RCC 7860 (cell line): Measurements from ENCODE around the gene PTK7.
"Not testable (repeated sequence)": the region's sequence is repeated elsewhere in the genome, so short reads cannot be mapped to it uniquely, and the experiment has no call there.

Source experiments
- DNase-seq: peaks from one replicate; pipeline ENCODE4 v3.0.0-alpha.2; 2015; ENCODE audit warnings: low spot score
- FAIRE-seq: peaks from 2 replicates; lab custom pipeline; 2012; peaks lifted over from hg19 to GRCh38; lab: Jason Lieb, UNC

The PTK7 gene

GRCh38 chr6:43113431-43114260, 37.5 kb downstream of the PTK7 start:
- FAIRE-seq (no peak), DNase-seq (no peak)

DNA sequence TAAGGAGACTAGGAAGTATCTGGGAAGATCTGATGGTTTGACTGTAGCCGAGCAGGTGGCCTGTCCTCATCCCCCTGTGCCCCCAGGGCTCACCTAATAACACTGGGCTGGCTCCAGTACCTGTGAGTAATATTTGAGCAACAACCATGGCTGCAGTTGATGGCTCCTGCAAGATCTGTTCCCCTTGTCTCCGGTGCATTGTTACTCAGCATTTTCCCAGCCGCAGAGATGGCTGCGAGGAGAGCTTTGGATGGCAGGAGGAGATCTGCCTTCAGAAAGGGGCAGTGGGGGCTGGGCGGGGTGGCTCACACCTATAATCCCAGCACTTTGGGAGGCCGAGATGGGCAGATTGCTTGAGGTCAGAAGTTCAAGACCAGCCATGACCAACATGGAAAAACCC, 39.3 kb downstream of the PTK7 start:
- no peak for DNase-seq

DNA sequence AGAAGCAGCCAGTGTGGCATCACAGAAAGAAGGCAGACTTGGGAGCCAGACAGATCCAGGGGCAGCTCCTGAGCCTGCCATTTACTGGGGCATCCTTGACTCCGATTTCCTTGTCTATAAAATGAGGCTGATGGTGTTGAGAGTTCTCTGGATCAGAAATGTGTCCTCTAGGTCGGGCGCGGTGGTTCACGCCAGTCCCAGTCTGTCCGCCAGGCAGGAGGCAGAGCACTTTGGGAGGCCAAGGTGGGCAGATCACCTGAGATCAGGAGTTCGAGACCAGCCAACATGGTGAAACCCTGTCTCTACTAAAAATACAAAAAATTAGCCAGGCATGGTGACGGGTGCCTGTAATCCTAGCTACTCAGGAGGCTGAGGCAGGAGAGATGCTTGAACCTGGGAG, 41.4 kb downstream of the PTK7 start:
- not testable (repeated sequence) for FAIRE-seq, DNase-seq

More for the DNA sequence above, 39.3 kb downstream of the PTK7 start:
- no peak for FAIRE-seq

- DNase-seq: no peak
- FAIRE-seq: no peak
Observed at GRCh38 chr6:43119482-43119881, 43.4 kb downstream of the PTK7 start.

- DNase-seq (no peak), FAIRE-seq (no peak)
Observed at GRCh38 chr6:43120101-43120763, 44.1 kb downstream of the PTK7 start.

GRCh38 chr6:43120944-43121913, 45.1 kb downstream of the PTK7 start:
- DNase-seq: peak; percentile 85
- FAIRE-seq: peak; percentile 41

- DNase-seq (no peak), FAIRE-seq (no peak)
Observed at GRCh38 chr6:43122146-43122545, 46.0 kb downstream of the PTK7 start.

GRCh38 chr6:43123461-43124314, 47.6 kb downstream of the PTK7 start:
- FAIRE-seq (no peak), DNase-seq (no peak)

- FAIRE-seq (no peak), DNase-seq (no peak)
Observed at GRCh38 chr6:43124481-43124880, 48.4 kb downstream of the PTK7 start.

DNA sequence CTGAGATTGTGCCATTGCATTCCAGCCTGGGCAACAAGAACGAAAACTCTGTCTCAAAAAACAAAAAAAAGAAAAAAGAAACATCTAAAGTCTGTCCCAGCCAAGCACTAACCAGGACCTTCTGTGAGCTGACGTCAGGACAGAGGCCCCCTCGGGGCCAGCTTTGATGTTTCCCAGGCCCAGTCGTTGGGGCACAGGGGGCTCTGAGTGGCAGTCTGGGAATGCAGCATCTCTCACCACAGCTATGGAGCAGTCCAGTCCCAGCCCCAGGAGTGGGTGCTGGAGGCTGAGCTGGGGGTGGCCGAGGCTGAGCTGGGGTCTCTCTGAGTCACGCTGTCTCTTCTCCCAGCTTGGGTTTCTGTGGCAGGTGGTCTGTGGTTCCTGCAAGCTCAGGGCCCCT, 49.0 kb downstream of the PTK7 start:
- FAIRE-seq (no peak), DNase-seq (no peak)

DNA sequence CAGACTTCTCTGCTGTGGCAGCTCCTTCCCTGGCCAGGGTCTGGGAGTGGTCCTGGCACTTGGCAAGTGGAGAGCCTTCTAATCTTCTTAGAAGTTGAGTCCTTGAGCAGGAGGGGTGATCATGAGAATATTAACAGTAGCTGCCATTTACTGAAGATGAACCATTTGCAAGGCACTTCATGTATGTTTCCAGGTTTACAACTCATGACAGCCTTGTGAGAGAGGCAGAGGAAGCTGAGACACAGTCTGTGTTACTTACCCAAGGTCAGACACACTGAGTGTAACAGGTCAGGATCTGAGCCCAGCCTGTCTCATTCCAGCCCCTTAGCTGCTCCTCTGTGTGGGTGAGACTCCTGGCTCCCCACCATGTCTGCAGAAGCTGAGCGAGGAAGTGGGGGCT, 49.4 kb downstream of the PTK7 start:
- DNase-seq (no peak), FAIRE-seq (no peak)

DNA sequence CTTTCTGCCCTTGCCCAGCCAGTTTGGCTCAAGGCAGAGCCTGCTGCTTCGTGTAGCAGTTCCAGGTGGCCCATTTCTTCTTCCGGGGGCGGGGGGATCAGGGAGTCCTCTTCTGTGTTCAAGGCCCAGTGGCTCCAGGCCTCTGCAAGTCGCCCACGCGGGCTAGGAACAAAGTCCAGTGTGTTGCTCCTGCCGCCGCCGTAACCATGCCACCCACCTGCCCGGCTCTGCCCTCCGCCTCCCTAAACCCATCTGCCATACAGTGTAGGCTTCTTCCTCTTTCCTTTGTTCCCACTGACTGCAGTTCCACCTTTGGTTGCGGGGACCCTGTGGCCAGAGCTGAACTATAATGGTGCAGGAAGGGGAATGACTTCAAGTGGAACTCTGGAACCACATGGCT, 51.1 kb downstream of the PTK7 start:
- FAIRE-seq (no peak), DNase-seq (no peak)

- DNase-seq (no peak), FAIRE-seq (no peak)
Observed at GRCh38 chr6:43127877-43128276, 51.8 kb downstream of the PTK7 start.

GRCh38 chr6:43128926-43129325, 52.8 kb downstream of the PTK7 start:
- no peak for DNase-seq
- FAIRE-seq: no peak

GRCh38 chr6:43129434-43130194, 53.5 kb downstream of the PTK7 start:
- FAIRE-seq: no peak
- no peak for DNase-seq

GRCh38 chr6:43130429-43130828, 54.3 kb downstream of the PTK7 start:
- FAIRE-seq (no peak), DNase-seq (no peak)

- not testable (repeated sequence) for DNase-seq, FAIRE-seq
Observed at GRCh38 chr6:43131379-43131778, 55.3 kb downstream of the PTK7 start.

DNA sequence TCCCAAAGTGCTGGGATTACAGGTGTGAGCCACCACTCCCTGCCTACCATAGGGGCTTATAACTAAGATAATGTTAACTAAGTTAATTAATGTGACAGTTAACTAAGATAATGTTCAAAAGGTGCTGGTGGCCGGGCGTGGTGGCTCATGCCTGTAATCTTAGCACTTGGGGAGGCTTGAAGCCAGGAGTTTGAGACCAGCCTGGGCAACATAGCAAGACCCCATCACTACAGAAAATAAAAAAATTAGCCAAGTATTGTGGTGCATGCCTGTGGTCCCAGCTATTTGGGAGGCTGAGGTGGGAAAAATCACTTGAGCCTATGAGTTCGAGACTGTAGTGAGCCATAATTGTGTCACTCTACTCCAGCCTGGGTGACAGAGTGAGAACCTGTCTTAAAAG, 62.2 kb downstream of the PTK7 start:
- DNase-seq (no peak), FAIRE-seq (no peak)

GRCh38 chr6:43139973-43140372, 63.9 kb downstream of the PTK7 start:
- not testable (repeated sequence) for FAIRE-seq

More at GRCh38 chr6:43139973-43140372, 63.9 kb downstream of the PTK7 start:
- not testable (repeated sequence) for DNase-seq
